GM19452 (cell line): ENCODE measurements around the gene SLC8A2.

Source experiments
- ATAC-seq: cut with Tn5 transposase; IDR thresholded peaks from one replicate; pipeline ENCODE4 v1.9.1; 2021; ENCODE audit not compliant: unreplicated experiment

Gene SLC8A2, protein sequence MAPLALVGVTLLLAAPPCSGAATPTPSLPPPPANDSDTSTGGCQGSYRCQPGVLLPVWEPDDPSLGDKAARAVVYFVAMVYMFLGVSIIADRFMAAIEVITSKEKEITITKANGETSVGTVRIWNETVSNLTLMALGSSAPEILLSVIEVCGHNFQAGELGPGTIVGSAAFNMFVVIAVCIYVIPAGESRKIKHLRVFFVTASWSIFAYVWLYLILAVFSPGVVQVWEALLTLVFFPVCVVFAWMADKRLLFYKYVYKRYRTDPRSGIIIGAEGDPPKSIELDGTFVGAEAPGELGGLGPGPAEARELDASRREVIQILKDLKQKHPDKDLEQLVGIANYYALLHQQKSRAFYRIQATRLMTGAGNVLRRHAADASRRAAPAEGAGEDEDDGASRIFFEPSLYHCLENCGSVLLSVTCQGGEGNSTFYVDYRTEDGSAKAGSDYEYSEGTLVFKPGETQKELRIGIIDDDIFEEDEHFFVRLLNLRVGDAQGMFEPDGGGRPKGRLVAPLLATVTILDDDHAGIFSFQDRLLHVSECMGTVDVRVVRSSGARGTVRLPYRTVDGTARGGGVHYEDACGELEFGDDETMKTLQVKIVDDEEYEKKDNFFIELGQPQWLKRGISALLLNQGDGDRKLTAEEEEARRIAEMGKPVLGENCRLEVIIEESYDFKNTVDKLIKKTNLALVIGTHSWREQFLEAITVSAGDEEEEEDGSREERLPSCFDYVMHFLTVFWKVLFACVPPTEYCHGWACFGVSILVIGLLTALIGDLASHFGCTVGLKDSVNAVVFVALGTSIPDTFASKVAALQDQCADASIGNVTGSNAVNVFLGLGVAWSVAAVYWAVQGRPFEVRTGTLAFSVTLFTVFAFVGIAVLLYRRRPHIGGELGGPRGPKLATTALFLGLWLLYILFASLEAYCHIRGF

DNA sequence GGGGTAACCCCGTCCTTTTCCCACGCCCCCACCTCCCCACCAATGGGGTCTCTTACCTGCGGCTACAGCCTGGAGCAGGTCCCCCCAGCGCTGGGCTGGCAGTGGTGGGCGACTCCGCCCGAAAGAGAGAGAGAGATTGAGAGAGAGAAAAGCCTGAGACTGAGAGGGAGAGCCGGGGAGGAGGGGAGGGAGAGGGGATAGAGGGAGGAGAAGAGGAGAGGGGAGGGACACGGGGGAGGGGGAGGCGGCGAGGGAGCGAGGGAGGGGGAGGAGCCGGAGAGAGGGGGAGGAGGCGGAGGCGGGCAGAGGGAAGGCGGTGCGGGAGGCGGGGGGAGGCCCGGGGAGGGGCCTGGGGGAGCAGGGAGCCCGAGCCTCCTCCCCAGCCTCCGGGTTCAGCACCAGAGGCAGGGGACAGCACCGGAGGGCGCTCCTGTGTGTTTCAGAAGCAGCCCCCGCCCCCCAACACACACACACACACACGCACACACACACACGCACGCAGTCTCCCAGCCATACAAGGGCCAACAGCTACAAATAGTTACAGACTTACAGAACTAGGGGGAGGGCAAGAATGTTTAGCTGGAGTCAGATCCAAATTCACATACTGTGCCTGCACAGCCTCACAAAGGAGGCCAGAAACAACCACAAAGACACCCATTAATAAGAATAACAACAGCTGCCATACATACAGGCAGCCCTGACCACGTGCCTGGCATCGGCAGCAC is at the start of gene SLC8A2:
TSS of gene SLC8A2 (minus strand) at position 161 of the 725 bp plus-strand sequence. CDS start 5,490 bp downstream, outside the sequence.
- ATAC-seq: no peak

DNA sequence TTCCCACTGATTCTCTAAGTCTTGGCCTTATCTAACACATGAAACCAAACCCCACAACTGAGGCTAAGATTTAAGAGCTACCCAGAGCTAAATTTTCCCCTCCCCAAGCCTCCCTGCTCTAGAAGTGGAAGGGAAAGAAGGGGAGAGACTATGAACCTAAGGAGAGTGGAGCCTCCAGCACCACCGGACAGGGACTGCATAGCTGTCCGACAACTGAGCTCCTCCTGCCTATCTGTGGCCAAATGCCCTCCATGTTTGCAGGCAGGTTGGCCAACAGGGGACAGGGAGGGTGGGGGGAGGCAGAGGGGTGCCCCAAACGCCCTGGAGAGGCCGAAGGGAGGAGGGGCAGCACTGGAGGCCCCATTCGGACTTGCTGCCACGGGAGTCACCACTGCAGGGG is 49.1 kb upstream of the SLC8A2 start:
- no peak for ATAC-seq

GRCh38 chr19:47520343-47520806 is 48.7 kb upstream of the SLC8A2 start:
- ATAC-seq: no peak

DNA sequence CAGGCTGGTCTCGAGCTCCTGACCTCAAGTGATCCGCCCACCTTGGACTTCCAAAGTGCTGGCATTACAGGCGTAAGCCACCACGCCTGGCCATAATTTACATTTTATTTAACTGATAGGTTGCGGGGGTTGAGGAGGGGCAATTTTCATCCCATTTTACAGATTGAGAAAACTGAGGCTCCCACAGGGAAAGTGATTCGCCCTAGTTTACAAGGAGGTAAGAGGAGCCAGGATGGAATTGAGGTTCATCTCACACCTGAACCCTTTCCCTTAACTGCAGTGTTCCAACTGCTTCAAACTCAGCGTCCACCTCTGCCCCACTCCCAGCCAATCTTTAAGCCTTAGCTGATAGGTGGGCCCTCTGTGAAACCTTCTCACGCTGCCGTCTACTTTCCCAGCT is 47.2 kb upstream of the SLC8A2 start:
- ATAC-seq: no peak

- no peak for ATAC-seq
Measured at GRCh38 chr19:47518139-47518538, 46.4 kb upstream of the SLC8A2 start.

- peak; percentile 80 for ATAC-seq
Measured at GRCh38 chr19:47514869-47515588, 43.3 kb upstream of the SLC8A2 start, which contains the start of gene NAPA. Gene NAPA, minus strand, starts transcription at chr19:47515063. Its CDS starts 123 bp downstream, at chr19:47514940.

DNA sequence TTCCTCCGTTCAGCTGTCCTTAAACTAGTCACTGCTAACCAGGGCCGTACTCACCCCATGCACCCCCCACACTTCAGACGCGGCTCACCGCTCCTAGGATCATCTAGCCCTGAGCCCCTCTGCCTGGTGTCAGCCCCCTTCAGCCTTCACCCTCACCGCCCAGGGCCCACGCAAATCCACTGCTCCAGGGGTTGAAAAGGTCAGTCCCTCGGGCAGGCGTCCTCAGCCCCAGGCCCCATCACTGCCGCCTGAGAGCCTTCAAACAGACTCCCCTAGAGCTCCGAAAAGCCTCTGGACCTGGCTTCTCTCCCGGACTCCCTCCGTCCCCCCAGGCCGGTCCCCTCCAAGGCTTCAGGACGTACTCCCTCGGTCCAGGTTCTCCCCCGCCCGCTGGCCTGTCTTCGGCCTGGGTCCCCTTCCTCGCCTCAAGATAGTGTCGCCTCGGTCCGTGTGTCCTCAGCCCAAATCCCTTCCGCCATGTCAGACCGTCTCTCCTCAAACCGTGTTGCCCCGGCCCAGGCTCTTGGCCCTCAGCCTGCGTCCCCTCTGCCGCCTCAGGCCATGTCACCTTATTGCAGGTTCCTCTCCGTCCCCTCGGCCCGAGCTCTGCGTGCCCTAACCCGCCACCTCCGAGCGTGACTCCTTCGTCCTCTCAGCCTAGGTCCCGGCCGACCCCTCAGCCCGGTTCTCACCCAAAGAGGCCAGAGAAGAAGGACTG is 42.6 kb upstream of the SLC8A2 start:
- no peak for ATAC-seq

DNA sequence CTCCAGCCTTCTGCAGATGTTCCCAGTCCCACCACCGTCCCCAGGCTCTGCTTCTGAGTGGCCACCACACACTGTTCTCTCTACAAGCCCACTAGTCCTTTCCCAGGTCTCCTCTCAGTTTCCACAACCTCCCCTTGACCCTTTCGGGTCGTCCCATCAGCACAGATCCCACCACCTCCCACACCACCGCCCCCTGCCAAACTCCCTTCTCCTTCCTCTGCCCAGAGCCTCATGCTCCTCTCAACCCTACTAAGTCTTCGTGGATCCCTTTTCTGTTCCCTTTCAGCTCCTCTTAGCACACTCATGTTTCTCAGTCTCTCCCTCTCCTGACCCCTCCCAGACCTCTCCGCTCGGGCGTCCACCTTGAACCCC is 41.2 kb upstream of the SLC8A2 start:
- no peak for ATAC-seq

DNA sequence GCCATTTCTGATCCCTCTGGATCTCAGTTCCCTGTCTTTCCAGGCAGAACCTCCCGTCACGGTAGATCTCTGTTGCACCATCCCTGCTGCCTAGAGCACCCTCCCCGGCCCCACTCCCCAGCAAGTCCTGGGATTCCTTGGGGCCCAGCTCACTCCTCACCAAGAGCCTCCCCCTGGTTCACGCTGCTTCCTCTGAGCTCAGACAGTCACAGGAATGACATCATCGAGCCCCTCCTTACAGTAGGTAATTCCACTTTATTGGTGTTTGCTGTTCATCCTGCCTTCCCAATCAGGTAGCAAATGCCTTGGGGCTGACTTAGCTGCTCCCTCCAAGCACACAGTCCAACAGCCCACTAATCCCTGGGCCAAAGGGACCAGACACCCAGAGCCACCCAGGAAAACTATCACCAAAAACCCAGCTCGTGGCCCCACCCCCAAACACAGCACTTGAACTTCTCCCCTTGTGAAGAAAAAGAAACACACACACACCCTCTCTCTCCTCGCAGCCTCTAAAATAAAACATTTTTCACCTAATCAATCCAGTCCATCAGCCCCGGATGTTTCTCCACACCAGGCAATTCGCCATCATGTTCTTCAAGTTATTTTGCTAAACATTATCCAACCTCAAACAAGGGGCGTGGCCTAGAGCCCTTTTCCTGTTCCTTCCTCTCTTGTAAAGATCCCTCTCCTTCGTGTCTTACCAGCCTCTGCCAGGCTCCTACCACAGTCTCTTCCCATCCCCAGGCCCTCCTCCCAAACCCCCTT is 40.7 kb upstream of the SLC8A2 start:
- ATAC-seq: no peak

GRCh38 chr19:47511681-47512080 is 40.0 kb upstream of the SLC8A2 start:
- no peak for ATAC-seq

GRCh38 chr19:47511128-47511517 is 39.4 kb upstream of the SLC8A2 start:
- no peak for ATAC-seq

- no peak for ATAC-seq
Measured at GRCh38 chr19:47510516-47511127, 38.9 kb upstream of the SLC8A2 start.

DNA sequence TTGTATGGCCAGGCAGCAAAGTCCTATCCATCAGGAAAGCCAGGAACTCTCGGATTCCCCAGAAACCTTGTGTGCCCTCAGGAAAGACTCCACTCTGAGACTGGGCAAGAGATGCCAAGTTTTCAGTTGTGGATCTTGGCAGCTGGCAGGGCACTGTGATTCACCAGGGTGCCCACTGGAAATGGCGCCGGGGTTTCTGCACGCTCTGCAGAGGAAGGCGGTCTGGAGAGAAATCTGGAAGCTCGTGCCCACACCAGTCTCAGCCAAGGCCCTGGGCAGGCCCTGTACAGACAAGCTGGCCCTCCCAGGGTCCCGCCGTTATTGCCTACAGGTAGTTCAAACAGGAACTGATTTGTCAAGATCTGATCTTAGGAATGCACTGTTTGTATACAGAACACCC is 38.3 kb upstream of the SLC8A2 start:
- no peak for ATAC-seq

- ATAC-seq: no peak
Measured at GRCh38 chr19:47509170-47509847, 37.6 kb upstream of the SLC8A2 start.

DNA sequence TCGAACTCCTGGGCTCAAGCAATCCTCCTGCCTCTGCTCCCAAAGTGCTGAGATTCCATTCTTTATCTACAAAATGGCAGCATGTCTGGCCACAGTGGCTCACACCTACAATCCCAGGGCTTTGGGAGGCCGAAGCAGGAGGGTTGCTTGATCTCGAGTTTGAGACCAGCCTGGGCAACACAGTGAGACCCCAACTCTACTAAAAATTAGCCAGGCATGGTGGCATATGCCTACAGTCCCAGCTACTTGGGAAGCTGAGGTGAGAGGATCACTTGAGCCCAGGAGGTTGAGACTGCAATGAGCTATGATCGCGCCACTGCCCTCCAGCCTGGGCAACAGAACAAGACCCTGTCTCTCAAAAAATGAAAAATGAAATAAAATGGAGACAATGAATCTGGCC is 37.0 kb upstream of the SLC8A2 start:
- no peak for ATAC-seq

DNA sequence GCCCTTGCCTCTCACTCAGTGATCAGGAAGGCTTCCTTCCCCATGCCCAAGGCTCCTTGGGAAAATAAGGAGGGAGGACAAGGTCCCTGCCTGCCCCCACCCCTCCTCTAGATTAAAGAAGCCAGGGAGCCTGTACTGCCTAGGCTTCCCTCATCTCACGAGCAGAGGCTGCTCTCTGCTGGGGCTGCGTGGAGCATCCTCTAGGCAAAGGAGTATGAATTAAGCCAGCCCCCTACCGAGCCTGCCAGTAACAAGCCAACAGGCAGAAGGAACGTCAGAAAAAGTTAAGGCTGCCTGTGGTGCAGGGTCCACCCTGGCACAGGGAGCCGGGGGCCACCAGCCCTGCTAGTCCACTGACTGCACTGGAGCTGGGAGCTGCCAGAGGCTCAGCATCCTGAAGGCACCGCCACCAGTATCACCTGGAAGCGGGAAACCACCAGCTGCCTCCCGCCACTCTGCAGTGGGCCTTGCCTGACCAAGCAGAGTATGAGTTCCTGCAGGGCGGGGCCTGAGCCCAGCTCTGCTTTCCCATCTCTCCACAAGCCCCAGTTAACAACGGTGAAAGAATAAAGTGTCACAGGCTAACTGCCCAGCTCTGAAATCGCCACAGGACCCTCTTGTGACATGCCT is 36.3 kb upstream of the SLC8A2 start:
- ATAC-seq: no peak

GRCh38 chr19:47507012-47507411 is 35.3 kb upstream of the SLC8A2 start:
- ATAC-seq: no peak

- ATAC-seq: no peak
Measured at GRCh38 chr19:47506459-47506858, 34.8 kb upstream of the SLC8A2 start.
